ENCODE measurements around the gene ZNF577.
"Not testable (repeated sequence)": the region's sequence is repeated elsewhere in the genome, so short reads cannot be mapped to it uniquely, and the experiment has no call there.

The ZNF577 gene

DNA sequence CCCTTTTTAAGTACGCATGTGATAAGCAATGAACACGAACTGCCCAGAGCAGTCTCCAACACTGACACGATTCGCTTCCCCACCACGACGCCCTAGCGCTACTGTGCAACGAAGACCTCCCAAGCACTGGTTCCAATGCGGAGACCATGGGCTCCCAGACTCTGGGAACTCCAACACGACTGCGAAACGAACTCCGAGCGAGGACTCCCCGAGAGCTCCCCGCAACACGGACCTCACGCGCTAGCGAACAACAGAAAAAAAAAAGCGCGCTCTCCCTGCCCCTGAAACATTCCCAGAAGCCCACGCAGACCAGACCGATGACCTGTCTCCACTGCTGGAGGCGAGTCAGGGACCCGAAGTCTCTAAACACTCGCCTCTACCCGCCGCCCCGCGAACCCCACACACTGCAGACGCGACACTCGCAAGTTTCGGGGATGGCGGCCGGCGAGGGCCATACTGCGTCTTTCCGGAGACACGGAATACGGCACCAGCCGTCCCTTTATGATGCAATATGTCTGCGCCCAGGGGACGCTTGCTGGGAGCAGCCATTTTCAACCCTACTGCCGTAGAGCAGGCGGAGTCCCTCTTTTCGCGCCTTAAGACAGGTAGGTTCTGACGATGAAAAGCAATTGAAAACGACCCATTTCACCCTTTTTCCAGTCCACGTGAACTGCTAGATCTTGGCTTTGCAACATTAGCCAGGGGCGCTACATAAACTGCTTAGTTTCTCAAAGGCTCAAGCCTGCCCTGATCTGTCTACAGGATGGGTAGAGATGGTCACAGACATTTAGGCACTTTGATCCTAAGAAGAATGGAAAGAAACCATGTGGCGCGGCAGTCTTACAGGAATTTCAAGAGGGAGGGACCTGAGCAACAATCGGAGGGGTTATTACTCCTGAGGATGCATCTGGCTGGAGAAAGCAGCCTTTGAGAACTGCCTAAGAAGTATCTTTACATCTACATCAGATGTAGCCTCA is at the start of gene ZNF577:
ZNF577 (minus strand) TSS at position 430 of the 977 bp plus-strand sequence. CDS start 7,569 bp downstream, outside the sequence.
- DNase-seq, result no peak

DNA sequence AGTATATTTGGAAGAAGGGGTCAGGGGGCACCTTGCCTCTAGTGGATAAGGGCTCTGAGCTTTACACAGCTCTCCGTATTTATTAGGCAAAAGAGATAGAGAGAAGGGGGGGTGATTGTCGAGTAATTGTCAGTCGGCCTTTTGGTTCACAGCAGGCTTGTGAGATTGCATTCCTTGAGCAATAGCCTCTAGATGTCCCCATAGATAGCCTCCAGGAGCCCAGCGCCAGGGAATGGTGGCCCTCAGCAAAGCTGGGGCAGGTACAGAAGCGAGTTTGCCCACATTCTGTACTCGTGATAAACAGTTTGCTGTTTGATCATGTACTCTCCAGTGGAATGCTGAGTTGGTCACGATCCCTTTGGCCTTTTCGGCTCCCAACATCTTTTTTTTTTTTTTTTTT is 44.2 kb upstream of the ZNF577 start:
- DNase-seq, result no peak

DNA sequence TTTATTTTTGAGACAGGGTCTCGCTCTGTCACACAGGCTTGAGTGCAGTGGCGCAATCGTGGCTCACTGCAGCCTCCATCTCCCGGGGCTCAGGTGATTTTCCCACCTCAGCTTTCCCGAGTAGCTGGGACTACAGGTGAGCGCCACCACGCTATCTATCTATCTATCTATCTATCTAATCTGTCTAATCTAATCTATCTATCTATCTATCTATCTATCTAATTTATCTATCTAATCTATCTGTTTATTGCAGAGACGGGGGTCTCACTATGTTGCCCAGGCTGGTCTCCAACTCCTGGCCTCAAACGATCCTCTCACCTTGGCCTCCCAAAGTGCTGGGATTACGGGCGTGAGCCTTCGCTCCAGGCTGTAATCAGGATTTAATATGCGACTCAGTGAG is 40.1 kb upstream of the ZNF577 start:
- DNase-seq, result no peak

DNA sequence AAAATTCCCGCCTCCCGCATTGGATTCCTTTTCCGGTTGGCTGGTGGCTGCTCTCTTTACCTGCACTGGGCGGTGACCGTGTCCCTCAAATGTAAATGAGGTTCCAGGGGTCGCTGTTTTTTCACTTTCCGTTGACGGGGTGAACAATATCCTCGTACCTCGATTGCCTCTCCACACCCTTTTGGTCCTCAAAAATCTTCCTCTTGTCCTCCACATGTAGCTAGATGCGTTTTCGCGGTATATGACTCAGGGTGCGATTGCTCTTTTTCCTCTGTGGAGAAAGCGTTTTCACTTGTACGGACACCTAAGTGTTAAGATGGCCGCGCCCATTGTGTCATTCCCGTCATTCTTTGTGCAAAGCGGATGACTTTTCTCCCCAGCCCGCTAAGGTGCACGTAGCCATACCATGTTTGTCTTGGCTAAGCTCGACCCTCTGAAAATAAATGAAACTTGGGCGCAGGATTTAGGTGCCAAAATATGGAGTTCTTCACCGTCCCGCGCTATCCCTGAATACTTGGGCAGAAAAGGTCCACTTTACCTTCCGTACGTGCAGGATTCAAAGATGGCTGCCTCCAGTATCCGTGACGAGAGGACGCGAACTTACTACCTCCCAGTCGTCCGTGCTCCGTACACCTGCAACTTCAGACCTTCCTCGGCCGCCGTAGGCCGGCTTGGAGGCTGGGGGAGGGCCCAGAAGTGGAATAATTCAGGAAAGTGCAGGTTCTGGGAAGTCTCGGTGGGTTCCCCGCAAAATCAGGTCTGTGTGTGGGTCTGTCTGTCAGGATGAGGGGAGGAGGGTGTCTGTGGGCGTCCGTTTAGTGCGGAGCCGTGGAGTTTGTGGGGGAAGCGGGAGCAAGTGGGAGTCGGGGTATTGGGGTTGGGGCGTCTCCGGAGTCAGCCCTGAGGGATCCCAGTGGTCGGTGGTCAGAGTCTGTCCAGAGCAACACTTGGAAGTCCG is 39.3 kb upstream of the ZNF577 start, which contains the start of gene ZNF613:
ZNF613 (plus strand) TSS at position 689 of the 958 bp plus-strand sequence. CDS start 8,749 bp downstream, outside the sequence.
- DNase-seq, result peak; percentile 89

DNA sequence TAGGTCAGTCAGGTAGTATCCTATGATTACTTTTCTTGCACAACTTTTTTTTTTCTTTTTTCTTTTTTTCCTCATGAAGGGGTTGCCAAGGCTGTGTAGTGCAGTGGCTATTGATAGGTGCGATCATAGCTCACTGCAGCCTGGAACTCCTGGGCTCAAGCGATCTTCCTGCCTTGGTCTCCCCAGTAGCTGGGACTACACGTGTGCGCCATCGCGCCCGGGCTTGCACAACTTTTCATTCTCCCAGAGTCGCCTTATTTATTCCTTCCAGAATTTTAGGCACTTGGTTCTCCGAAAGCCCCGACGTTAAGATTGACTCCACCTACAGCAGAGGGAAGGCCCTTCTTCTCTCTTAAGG is 38.7 kb upstream of the ZNF577 start:
- no peak for DNase-seq

DNA sequence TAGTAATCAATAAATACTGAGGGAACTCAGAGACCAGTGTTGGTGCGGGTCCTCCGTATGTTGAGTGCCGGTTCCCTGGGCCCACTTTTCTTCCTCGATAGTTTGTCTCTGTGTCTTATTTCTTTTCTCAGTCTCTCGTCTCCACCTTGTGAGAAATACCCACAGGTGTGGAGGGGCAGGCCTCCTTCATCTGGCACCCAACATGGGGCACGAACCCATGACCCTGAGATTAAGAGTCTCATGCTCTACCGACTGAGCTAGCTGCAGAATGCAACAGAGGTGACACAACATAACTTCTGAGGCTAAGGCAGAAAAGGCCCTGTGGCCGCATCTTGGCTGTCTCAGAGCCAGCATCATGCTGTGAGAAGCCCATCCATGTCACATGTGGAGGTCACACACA is 34.2 kb upstream of the ZNF577 start:
- no peak for DNase-seq

DNA sequence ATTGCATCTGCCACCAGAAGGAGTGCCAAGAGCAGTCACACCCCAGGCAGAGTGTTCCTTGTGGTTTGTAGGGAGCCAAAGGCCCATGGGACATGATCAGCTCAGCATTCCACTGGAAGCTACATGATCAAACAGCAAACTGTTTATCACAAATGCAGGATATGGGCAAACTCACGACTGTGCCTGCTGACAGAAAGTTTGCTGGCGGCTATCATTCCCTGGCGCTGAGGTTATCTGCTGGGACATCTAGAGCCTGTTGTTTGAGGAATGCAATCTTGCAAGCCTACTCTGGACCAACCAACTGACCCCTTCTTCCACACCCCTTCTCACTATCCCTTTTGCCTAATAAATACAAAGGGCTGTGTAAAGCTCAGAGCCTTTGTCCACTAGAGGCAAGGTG is 31.9 kb upstream of the ZNF577 start:
- no peak for DNase-seq

DNA sequence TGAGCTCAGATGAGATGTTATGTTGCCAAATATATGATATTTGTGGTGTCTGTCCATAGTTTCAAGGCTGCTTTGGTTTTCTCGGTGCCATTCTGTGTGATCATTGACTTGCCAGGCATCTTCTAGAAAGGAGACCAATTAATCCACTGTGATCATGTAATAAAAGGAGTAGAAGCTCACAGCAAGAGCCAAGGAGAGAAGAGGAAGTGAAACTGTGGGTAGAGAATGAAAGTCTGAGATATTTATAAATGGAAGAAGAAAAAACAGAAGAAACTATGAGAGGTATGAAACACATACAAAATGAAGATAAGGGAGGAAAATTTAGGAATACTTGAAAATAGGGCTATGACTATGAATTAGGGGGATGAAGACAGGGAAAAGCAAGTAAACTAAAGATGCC is 28.4 kb upstream of the ZNF577 start:
- no peak for DNase-seq

DNA sequence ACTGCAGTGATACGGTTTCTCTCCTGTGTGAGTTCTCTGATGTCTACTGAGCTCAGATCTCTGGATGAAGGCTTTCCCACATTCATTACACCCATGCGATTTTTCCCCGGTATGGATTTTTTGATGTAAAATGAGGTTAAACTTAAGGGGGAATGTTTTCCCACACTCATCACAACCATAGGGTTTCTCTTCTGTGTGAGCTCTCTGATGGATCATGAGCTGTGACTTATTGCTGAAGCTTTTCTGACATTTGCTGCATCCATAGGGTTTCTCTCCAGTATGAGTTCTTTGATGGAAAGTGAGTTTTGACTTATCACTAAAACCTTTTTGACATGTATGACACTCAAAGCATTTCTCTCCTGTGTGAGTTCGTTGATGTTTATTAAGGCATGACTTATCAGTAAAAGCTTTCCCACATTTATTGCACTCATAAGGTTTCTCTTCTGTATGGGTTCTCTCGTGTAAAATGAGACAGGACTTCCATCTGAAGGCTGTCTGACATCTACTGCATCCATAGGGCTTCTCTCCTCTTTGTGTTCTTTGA is 27.6 kb upstream of the ZNF577 start:
- DNase-seq, result no peak

DNA sequence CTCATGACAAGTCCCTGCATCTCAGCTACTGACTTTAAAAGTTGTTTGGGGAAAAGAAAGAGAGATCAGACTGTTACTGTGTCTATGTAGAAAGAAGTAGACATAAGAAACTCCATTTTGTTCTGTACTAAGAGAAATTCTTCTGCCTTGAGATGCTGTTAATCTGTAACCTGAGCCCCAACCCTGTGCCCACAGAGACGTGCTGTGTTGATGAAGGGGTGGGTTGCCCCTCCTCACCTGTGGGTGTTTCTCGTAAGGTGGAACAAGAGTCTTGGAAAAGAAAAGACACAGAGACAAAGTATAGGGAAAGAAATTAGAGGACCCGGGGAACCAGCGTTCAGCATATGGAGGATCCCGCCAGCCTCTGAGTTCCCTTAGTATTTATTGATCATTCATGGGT is 20.2 kb upstream of the ZNF577 start:
- DNase-seq, result not testable (repeated sequence)

DNA sequence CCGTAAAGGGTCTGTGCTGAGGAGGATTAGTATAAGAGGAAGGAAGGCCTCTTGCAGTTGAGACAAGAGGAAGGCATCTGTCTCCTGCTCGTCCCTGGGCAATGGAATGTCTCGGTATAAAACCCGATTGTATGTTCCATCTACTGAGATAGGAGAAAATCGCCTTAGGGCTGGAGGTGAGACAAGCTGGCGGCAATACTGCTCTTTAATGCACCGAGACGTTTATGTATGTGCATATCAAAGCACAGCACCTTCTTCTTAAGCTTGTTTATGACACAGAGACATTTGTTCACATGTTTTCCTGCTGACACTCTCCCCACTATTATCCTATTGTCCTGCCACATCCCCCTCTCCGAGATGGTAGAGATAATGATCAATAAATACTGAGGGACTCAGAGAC is 18.4 kb upstream of the ZNF577 start:
- DNase-seq, result not testable (repeated sequence)

DNA sequence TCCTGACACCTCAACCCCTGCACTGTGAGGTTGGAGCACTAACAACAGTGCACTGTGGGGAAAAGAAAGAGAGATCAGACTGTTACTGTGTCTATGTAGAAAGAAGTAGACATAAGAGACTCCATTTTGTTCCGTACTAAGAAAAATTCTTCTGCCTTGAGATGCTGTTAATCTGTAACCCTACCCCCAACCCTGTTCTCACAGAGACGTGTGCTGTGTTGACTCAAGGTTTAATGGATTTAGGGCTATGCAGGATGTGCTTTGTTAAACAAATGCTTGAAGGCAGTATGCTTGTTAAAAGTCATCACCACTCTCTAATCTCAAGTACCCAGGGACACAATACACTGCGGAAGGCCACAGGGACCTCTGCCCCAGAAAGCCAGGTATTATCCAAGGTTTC is 17.9 kb upstream of the ZNF577 start:
- DNase-seq, result not testable (repeated sequence)

DNA sequence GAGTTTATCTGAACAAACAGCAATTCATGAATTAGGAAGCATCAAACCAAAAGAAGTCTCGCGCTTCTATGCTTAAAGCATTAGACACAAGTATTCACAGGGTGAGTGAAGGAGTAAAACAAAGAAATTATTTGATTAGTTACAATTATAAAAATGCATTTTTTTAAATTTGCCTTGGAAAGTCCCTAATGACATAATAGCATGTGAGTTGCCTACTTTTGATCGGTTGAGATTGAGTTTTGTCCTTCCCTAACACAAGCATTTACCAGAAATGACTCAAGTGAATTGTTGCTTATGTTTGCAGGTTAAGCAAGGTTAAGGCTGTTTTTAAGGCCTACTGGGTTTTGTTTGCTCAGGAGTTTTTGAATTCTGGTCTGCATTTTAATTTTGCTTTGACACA is 17.5 kb upstream of the ZNF577 start:
- DNase-seq, result no peak

DNA sequence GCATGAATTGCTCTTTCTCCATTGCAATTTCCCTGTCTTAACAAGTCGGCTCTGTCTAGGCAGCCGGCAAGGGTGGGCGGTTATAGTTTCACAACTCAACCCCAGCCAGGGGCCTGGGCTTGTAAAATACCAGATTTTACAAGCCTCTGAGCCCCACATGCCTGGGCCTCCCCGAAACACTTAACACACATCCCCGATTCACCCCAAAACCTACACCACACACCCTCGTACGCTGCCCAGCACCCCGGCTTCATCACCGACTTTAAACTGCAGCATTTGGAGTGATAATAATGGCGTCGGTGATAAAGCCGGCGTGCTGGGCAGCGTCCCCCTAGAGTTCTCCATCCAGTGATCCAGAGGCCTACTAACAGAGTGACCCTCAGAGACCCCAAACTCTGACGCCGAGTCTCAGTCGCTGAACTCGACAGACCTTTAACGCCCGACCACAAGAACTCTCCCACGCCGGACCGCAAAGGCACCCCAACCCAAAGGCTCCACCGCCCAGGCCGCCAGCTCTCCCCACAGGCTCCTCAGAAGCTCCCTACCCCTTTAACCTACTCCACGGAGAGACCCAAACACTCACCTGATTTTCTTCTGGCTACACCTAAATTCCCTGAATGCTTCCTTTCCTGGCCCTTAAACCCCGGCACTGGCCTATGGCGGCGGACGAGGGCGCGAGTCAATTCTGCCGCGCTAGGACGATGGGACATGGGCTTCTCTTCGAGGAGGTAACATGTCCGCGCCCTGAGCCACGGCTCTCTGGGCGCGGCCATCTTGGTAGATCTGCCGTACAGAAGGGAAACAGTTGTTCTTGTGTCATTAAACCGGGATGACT is 16.8 kb upstream of the ZNF577 start, which contains the start of gene ZNF649:
ZNF649 (minus strand) TSS at position 687 of the 835 bp plus-strand sequence. CDS start 4,910 bp downstream, outside the sequence.
- DNase-seq, result peak; percentile 40

DNA sequence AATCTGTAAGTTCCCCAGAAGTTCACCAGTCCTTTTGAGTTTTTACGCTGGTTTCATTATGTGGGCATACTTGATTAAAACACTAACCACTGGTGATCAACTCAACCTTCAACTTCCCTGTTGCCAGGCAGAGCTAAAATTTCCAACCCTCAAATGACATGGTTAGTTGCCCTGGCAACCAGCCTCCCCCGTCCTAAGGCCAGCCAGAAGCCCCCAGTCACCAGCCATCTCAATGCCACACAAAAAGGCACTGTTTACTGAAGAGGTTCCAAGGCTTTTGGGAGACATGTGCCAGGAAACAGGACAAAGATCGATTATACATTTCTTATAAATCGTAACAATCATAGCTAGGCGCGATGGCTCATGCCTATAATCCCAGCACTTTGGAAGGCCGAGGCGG is 15.4 kb upstream of the ZNF577 start:
- DNase-seq, result no peak

DNA sequence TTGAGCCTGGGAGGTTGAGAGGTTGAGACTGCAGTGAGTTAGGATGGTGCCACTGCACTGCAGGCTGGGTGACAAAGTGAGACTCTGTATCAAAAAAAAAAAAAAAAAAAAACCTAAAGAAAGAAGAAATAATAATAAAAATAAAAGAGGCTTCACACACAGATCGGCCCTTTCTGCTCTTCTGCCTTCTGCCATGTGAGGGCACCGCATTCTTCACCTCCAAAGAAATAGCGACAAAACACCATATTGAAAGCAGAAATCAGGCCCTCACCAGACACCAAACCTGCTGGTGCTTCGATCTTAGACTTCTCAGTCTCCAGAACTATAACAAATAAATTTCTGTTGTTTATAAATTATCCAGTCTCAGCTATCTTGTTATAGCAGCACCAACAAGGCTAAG is 14.1 kb upstream of the ZNF577 start:
- DNase-seq, result no peak

DNA sequence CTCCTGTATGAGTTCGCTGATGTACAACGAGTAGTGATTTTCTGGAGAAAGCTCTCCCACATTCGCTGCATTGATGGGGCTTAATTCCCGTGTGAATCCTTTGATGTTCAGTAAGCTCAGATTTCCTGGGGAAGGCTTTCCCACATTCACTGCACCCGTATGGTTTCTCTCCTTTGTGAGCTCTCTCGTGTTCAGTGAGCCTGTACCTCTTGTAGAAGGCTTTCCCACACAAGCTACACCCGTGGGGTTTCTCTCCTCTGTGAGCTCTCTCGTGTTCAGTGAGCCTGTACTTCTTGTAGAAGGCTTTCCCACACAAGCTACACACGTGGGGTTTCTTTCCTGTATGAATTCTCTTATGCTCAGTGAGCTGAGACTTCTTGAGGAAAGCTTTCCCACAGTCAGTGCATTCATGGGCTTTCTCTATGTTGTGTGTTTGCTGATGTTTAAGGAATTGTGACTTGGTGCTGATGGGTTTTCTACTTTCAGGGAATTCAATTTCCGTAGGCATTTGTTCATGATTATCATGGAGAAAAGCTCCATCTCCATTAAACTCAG is 3.5 kb upstream of the ZNF577 start:
- no peak for DNase-seq

DNA sequence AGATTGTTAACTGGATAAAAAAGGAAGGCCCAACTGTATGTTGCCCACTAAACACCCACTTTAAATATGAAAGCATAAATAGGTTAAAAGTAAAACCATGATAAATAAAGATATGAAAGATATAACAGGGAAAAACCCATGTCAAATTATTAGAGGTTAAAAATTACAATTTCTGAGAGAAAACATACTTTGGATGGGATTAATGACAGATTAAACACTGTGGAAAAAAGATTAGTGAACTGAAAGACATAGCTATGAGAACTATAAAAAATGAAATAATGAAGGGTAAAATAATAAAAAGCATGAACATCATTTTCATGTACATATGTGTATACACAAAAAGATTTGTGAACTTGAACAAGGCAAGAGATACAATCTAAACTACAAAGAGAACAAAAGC is 2.2 kb upstream of the ZNF577 start:
- no peak for DNase-seq

DNA sequence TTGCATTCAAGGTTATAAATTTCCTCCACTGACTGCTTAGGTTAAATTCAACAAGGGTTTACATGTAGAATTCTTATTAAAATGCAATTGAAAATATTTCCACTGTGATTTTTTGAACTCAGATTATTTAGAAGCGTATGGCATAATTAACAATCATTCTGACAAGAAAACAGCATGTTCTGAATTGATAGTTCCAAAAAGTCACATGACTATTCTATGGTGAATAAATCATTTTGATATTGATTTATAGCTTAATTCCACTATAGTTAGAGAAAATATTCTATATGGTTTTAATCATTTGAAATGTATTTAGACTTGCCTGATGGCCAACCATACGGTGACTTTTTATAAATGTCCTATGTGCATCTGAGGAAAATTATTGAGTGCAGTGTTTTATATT is 3.0 kb downstream of the ZNF577 start:
- DNase-seq, result no peak

DNA sequence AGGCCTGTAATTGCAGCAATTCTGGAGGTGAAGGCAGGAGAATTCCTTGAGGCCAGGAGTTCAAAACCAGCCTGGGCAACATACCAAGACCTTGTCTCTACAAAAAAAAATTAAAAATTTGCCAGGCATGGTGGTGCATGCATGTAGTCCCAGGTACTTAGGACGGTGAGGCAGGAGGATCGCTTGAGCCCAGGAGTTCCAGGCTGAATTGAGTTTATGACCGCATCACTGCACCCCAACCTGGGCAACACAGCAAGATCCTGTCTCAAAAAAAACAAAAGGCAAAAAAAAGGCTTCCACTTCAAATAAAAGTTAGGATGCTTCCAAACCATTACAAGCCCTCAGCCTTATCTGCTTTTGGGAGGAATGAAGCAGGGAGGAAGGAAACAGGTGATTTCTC is 5.2 kb downstream of the ZNF577 start:
- DNase-seq, result no peak

DNA sequence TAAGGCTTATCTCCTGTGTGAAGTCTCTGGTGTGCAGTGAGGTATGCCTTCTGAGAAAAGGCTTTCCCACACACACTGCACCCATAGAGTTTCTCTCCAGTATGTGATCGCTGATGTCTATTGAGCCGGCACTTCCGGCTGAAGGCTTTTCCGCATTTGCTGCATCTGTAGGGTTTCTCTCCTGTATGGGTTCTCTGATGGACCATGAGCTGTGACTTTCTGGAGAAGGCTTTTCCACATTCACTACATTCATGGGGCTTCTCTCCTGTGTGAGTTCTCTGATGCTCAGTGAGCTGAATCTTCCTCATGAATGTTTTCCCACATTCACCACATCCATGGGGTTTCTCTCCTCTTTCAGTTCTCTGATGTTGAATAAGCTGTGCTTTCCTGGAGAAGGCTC is 14.7 kb downstream of the ZNF577 start:
- no peak for DNase-seq
